Esophagus muscularis mucosa (tissue), 4 donors: ENCODE measurements around the gene TTC29. TPM values are rescaled to one million over a fixed set of nuclear protein-coding genes. Genes with fewer than 3 reads are reported as not detected.

ENCODE experiments used
- DNase-seq: peaks from one replicate; pipeline ENCODE4 v3.0.0-alpha.2; 2017; ENCODE audit errors: extremely low spot score
- H3K27ac ChIP-seq, 4 donors: fragments of 200-600 bp; sonication (generic); replicated peaks in 1 of 4; 1 replicate in 3 of 4; 2 replicates in 1 of 4; pipeline ENCODE4 v1.5.1; 2016 to 2019; ENCODE audit warnings: mild to moderate bottlenecking in 1 of 4
- H3K27me3 ChIP-seq, 4 donors: fragments of 200-600 bp; sonication (generic); one replicate each; pipeline versions ENCODE4 v1.5.1 to v1.6.0; 2016 to 2019
- H3K36me3 ChIP-seq, 4 donors: fragments of 200-600 bp; sonication (generic); one replicate each; pipeline ENCODE4 v1.5.1; 2016 to 2019
- H3K4me1 ChIP-seq, 4 donors: fragments of 200-600 bp; sonication (generic); one replicate each; pipeline ENCODE4 v1.5.1; 2016 to 2019
- H3K4me3 ChIP-seq, 4 donors: fragments of 200-600 bp; sonication (generic); 1 replicate in 2 of 4; 2 replicates in 2 of 4; pipeline ENCODE4 v1.5.1; 2016 to 2019; ENCODE audit warnings: mild to moderate bottlenecking in 4 of 4, moderate library complexity in 1 of 4
- H3K9me3 ChIP-seq, 4 donors: fragments of 200-600 bp; sonication (generic); 1 replicate in 3 of 4; 2 replicates in 1 of 4; pipeline ENCODE4 v1.5.1; 2016 to 2019
- EP300 ChIP-seq: sonication (generic); formaldehyde crosslinking; IDR thresholded peaks from one replicate; pipeline ENCODE4 v1.6.1; 2017; ENCODE audit warnings: antibody characterized with exemption
- POLR2A ChIP-seq: fragments of 450-650 bp; IDR thresholded peaks from one replicate; pipeline ENCODE4 v1.6.1; 2017; ENCODE audit warnings: antibody characterized with exemption, moderate library complexity, mild to moderate bottlenecking, low read depth
- POLR2AphosphoS5 ChIP-seq, 2 donors: sonication (generic); formaldehyde crosslinking; IDR thresholded peaks; one replicate each; pipeline ENCODE4 v1.6.1; 2017; ENCODE audit warnings: antibody characterized with exemption in 2 of 2
- WGBS: methylation state at CpG from one replicate; pipeline ENCODE4 v1.1.5; 2018; 5-methylcytosine and 5-hydroxymethylcytosine counted together
- intact Hi-C: fragments of 100-400 bp; cut with DNase I; formaldehyde crosslinking; loops from one replicate; pipeline ENCODE4 v1.15.1; 2023
- total RNA-seq, 4 donors: library from RNA; depleted of rRNA; stranded (reverse); fragments of >200 nt; gene quantifications; one replicate each; pipeline versions ENCODE4 v1.1.0 to v1.2.1, GENCODE V29; 2016
- TF ChIP-seq, protein P1 (sequence below), 3 experiments: fragments of 200-600 bp in 2 of 3; fragments of 450-650 bp in 1 of 3; sonication (generic) in 2 of 3; IDR thresholded peaks; one replicate each; pipeline ENCODE4 v1.5.1; 2017 to 2019; ENCODE audit warnings: antibody characterized with exemption in 3 of 3, mild to moderate bottlenecking in 2 of 3, moderate library complexity in 1 of 3

The TTC29 gene
- total RNA-seq, 4 donors from 2014 or later, result not detected

DNA sequence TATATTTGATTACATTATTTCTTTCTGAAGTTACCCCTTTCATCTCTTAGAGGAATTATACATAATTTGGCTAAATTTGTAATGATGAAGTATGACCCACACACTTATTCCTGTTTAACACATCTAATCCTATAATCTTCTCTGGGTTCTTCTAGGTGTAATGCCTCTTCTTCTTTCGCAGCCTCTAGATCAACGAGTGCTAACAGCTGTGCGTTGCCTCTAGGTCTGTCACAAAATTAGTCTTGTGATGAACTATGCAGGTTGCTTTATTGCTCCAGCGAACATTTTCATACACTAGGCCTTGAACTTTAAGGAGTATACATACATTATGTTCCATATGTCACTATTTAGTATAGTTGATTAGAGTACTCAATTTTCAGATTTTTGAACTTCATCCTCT is 89.9 kb downstream of the TTC29 start:
- WGBS, result 68% methylated on average over 4 of the region's 4 CpGs

DNA sequence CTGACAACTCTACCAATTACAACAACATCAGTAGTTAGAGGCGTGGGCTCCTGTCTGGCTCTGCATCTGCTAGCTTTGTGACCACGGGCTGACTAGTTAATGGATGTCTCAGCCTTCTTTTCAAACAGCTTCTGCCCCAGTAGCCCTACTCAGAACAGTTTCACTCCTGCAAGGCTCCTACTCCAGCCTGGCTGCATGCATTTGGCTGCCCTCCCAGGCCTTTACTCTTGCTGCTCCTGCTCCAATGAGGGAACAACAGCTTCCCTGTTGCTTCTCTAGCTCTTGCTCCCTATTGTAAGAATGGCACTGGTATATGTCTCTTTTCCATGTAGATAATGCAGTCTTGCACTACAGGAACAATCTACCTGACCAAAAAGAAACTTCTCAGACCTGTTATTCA is 93.3 kb downstream of the TTC29 start:
- H3K27me3 ChIP-seq, result no peaks in the 10 kb centered on the region
- H3K9me3 ChIP-seq, result no peaks in the 10 kb centered on the region
- H3K4me3 ChIP-seq, result no peak overlapping the region
- intact Hi-C loops, result no loop called here
- H3K36me3 ChIP-seq, result no peaks in the 10 kb centered on the region
- no peaks in the 10 kb centered on the region for H3K4me1 ChIP-seq
- WGBS, result 57% methylated on average over 2 of the region's 2 CpGs
- DNase-seq, result no peak
- no peak overlapping the region for H3K27ac ChIP-seq
- no peak for TF ChIP-seq POLR2A
- TF ChIP-seq EP300, result no peak
- TF ChIP-seq, protein P1, sequence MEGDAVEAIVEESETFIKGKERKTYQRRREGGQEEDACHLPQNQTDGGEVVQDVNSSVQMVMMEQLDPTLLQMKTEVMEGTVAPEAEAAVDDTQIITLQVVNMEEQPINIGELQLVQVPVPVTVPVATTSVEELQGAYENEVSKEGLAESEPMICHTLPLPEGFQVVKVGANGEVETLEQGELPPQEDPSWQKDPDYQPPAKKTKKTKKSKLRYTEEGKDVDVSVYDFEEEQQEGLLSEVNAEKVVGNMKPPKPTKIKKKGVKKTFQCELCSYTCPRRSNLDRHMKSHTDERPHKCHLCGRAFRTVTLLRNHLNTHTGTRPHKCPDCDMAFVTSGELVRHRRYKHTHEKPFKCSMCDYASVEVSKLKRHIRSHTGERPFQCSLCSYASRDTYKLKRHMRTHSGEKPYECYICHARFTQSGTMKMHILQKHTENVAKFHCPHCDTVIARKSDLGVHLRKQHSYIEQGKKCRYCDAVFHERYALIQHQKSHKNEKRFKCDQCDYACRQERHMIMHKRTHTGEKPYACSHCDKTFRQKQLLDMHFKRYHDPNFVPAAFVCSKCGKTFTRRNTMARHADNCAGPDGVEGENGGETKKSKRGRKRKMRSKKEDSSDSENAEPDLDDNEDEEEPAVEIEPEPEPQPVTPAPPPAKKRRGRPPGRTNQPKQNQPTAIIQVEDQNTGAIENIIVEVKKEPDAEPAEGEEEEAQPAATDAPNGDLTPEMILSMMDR (IDR thresholded peaks at IDR 0.05), result no peak
- TF ChIP-seq POLR2AphosphoS5 (IDR thresholded peaks at IDR 0.05), result no peak

More for the DNA sequence above, 89.9 kb downstream of the TTC29 start:
- no peak overlapping the region for H3K4me3 ChIP-seq
- H3K36me3 ChIP-seq, result no peaks in the 10 kb centered on the region
- no peaks in the 10 kb centered on the region for H3K4me1 ChIP-seq
- H3K27me3 ChIP-seq, result no peaks in the 10 kb centered on the region
- no peak overlapping the region for H3K27ac ChIP-seq
- DNase-seq, result no peak
- H3K9me3 ChIP-seq, result no peaks in the 10 kb centered on the region
- TF ChIP-seq POLR2AphosphoS5 (IDR thresholded peaks at IDR 0.05) (no peak), EP300 (no peak), POLR2A (no peak)
- TF ChIP-seq, protein P1 (IDR thresholded peaks at IDR 0.05), result no peak
- intact Hi-C loops, result no loop called here

DNA sequence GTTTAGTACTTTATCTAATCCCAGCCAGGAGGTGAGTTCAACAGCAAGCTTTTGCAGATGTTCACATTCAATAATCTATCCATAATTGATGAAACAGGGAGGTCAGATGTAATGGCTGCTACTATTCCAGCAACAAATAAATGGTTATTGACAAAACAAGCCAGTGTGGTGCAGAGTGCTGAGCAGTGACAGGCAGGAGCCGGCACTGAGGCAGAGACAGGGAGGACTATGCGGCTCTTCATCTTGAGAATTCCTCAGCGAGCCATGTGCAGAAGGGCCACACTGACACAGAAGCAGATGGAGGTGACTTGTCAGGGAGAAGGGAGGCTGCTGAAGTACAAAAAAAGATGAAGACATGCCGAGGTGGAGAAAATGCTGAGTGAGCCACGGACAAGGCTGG is 98.3 kb downstream of the TTC29 start:
- WGBS, result 71% methylated on average over 5 of the region's 5 CpGs
- DNase-seq, result no peak
- Histone ChIP-seq H3K27me3 (no peaks in the 10 kb centered on the region), H3K4me1 (no peaks in the 10 kb centered on the region), H3K36me3 (no peaks in the 10 kb centered on the region), H3K4me3 (no peak overlapping the region), H3K27ac (no peak overlapping the region), H3K9me3 (no peaks in the 10 kb centered on the region)
- TF ChIP-seq, protein P1 (IDR thresholded peaks at IDR 0.05), result no peak
- TF ChIP-seq POLR2AphosphoS5 (IDR thresholded peaks at IDR 0.05), result no peak
- no peak for TF ChIP-seq POLR2A
- no peak for TF ChIP-seq EP300
- intact Hi-C loops, result no loop called here

DNA sequence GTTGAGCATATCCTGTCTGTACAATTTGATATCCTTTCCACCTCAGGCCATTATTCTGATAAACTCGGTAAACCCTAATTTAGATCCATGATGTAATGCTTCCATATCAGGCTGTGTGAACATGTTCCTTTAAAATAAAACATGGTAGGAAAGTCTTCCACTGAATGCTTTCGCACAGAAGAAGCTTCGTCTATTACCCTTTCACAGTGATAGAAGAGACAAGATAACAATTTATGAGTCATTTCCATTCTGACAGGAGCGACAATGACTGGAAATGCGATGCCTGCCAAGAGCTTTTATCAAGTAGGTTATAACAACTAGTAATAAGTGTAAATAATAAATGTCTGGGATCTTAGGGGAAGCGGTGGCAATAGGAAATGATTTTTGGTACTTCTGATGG is 98.8 kb downstream of the TTC29 start:
- H3K27ac ChIP-seq, result no peak overlapping the region
- intact Hi-C loops, result no loop called here

More for the DNA sequence above, 98.8 kb downstream of the TTC29 start:
- no peaks in the 10 kb centered on the region for H3K36me3 ChIP-seq
- no peaks in the 10 kb centered on the region for H3K27me3 ChIP-seq
- DNase-seq, result no peak
- no peak overlapping the region for H3K4me3 ChIP-seq
- H3K4me1 ChIP-seq, result no peaks in the 10 kb centered on the region
- 77% methylated on average over 6 of the region's 6 CpGs for WGBS
- no peak for TF ChIP-seq POLR2AphosphoS5 (IDR thresholded peaks at IDR 0.05)
- TF ChIP-seq EP300, result no peak
- TF ChIP-seq, protein P1 (IDR thresholded peaks at IDR 0.05), result no peak
- TF ChIP-seq POLR2A, result no peak
- H3K9me3 ChIP-seq, result no peaks in the 10 kb centered on the region
